ENCODE data around the gene MYBBP1A. TPM values are rescaled to one million over a fixed set of nuclear protein-coding genes. Genes with fewer than 3 reads are reported as not detected.
"Not testable (repeated sequence)": the region's sequence is repeated elsewhere in the genome, so short reads cannot be mapped to it uniquely, and the experiment has no call there.

MYBBP1A gene
- total and polyA plus RNA-seq, 2 donors = 20.7 to 29.8 TPM

DNA sequence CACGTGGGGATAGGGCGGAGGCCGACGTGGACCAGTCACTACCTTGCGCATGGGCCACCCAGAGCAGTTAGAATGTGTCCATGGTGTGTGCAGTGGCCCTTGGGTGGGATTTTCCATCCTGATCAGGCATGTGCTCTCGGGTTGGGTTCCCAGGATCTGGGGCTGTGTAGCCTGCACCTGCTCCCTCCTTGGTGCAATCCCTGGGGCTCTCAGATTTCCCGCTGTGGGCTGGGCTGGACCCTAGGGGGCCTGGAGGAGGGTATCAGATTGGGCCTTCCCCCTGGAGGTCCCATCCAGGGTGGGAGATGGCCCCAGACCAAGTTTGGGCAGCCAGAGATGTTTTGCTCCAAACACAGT lies 30.4 kb upstream of the MYBBP1A start:
- H3K36me3 ChIP-seq (ENCODE audit: insufficient read depth) = no peaks in the 10 kb centered on the region
- no peak for DNase-seq (ENCODE audit: extremely low spot score)
- 78% methylated on average over 7 of the region's 7 CpGs for WGBS
- no peak overlapping the region for H3K27ac ChIP-seq (ENCODE audit: low read depth)
- H3K4me1 ChIP-seq (ENCODE audit: insufficient read depth) = no peaks in the 10 kb centered on the region
- H3K4me3 ChIP-seq (ENCODE audit: low read depth, low read length) = no peak overlapping the region

DNA sequence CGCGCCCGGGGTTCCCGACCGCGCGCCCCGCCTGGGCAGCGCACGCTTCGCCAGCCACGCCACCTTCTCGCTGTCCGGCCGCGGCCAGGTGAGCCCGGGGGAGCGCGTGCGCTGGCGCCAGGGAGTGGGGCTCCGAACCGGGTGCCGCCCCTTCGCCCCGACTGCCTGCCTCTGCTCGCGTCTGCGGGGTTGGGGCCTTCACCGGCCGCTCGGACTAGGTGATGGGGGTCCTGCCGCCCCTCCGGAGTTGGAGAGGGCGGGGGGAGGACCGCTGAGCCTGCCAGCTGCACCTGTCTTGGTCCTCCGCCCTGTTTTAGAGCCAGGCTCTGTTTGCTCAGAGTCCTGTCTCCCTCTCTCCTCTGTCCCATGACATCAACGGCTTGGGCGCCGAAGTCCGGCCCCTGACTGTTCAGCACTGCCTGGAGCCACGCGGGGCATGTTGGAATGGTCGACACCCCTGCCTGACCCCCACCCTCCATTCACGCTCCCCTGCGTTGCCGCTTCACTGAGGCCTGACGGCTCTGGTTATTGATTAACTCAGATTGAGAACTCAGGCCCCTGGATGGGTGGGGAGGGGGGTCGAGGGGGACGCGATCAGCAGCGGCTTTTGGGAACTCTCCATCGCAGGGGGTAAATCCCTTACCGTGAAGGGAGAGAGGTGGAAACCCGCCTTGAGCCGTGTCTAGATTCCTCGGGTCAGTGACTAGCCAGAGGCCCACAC lies 29.9 kb upstream of the MYBBP1A start:
- WGBS = 22% methylated on average over 57 of the region's 57 CpGs
- Histone ChIP-seq H3K27ac (ENCODE audit: low read depth) (no peak overlapping the region), H3K4me1 (ENCODE audit: insufficient read depth) (no peaks in the 10 kb centered on the region), H3K36me3 (ENCODE audit: insufficient read depth) (no peaks in the 10 kb centered on the region), H3K4me3 (ENCODE audit: low read depth, low read length) (peak overlapping the region; percentile 43)
- no peak for DNase-seq (ENCODE audit: extremely low spot score)

DNA sequence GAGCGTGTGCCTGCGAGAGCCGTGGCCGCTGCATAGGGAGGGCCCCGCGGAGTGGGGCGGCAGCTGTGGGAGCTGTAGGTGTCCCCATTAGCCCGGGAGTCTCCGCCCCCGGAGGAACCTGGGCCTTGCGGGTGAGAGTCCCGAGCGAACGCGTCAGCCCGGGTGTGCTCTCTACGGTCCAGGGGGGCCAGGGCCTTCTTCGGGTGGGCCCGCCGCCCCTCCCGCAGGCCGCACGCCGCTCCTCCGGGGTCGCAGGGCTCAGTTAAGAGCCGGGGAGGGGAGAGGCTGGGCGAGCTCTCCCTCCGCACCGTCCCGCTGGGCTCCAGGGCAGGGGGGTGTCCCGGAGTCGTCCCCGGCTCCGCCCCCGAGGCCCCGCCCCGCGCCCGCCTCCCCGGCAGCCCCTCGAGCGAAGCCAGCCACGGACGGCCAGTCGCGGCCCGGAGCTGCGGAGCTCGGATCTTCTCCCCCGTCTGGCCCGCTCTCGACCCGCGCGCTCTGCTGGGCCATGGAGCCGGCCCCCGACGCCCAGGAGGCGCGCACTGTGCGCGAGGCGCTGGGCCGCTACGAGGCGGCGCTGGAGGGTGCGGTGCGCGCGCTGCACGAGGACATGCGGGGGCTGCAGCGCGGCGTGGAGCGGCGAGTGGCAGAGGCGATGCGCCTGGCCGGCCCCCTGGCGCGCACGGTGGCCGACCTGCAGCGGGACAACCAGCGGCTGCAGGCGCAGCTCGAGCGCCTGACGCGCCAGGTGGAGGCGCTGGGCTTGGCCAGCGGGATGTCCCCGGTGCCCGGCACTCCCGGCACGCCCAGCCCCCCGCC lies 29.1 kb upstream of the MYBBP1A start, which contains the start of gene SMTNL2:
Gene SMTNL2, plus strand, starts transcription at position 429 of the 816 bp plus-strand sequence. Its CDS starts 77 bp downstream, at position 506.
- under 1% methylated on average over 100 of the region's 100 CpGs for WGBS
- Histone ChIP-seq H3K4me1 (ENCODE audit: insufficient read depth) (no peaks in the 10 kb centered on the region), H3K4me3 (ENCODE audit: low read depth, low read length) (peak within 1 kb of the TSS; percentile 43), H3K36me3 (ENCODE audit: insufficient read depth) (no peaks in the 10 kb centered on the region), H3K27ac (ENCODE audit: low read depth) (no peak within 1 kb of the TSS)
- DNase-seq (ENCODE audit: extremely low spot score) = no peak

DNA sequence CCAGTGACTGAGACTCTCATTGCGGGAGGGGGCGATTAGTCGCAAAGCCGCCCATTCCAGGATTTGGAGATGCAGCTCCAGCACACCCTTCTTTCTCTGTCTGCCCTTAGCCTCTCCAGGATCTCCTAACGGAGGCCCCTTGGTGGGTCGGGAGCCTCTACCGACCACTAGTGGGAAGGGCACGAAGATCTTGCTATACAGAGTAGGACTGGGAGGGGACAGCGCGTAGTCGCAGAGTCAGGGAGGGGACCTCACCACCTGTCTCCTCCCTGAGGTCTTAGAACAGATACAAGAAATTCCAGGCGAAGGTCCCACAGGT lies 28.6 kb upstream of the MYBBP1A start:
- no peaks in the 10 kb centered on the region for H3K36me3 ChIP-seq (ENCODE audit: insufficient read depth)
- WGBS = 15% methylated on average over 12 of the region's 12 CpGs
- H3K4me3 ChIP-seq (ENCODE audit: low read depth, low read length) = peak overlapping the region; percentile 43
- H3K4me1 ChIP-seq (ENCODE audit: insufficient read depth) = no peaks in the 10 kb centered on the region
- DNase-seq (ENCODE audit: extremely low spot score) = no peak
- no peak overlapping the region for H3K27ac ChIP-seq (ENCODE audit: low read depth)

DNA sequence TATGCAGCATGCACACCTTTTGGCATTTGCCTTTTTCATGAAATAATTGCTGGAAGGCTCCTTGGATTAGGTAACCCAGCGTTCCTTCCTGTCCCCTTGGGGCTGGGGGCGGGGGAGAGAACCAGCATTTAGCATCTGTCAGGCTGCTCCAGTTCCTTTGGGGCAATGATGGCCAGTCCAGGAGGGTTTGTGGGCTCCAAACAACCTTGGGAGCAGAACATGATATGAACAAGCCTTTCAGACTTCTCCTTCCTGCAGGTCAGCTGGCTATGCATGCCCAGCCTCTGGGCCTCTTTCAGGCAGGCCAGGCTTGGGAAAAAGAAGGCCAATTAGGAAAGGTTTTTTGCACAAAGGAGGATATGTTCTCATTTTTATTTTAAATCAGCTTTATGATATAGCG lies 28.0 kb upstream of the MYBBP1A start:
- Histone ChIP-seq H3K36me3 (ENCODE audit: insufficient read depth) (no peaks in the 10 kb centered on the region), H3K4me3 (ENCODE audit: low read depth, low read length) (no peak overlapping the region), H3K27ac (ENCODE audit: low read depth) (no peak overlapping the region), H3K4me1 (ENCODE audit: insufficient read depth) (no peaks in the 10 kb centered on the region)
- WGBS = 87% methylated on average over 3 of the region's 3 CpGs
- no peak for DNase-seq (ENCODE audit: extremely low spot score)

DNA sequence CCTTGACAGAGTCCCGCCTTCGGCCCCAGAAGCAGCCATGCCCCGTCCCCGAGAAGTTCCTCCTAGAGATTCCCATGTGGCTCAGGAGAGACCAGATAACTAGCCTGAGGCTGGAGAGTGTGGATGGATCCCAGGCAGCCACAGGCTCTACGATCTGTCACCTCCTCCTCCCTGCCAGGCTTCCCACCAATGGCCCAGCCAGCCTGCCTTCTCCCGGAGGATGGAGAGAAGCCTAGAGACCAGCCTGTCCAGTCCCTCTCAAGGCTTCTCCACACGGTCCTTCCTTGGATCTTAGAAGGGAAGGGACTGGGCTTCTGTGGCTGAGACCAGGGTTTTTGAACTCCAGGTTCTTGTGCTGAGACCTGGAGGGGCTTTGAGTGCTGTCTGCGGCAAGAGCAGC lies 27.5 kb upstream of the MYBBP1A start:
- DNase-seq (ENCODE audit: extremely low spot score) = no peak
- WGBS = 85% methylated on average over 8 of the region's 8 CpGs
- no peaks in the 10 kb centered on the region for H3K36me3 ChIP-seq (ENCODE audit: insufficient read depth)

DNA sequence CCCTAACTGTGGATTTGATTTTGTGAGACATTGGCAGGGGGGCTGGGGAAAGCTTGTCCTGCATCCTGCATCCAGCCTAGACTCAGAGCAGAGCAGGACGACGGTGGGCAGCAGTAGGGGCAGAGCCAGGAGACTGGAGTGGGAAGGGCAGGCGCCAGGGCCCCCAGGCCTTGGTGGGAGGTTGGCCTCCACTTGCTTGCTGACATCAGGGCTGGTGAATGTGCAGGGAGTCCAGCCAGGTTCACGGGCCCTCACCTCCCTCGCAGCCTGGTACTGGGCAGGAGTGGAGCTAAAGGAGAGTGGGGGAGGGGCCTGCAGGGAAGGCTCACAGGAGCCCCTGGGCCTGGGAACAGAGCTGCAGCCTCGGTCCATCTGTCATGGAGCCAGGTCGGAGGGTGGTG lies 26.9 kb upstream of the MYBBP1A start:
- no peaks in the 10 kb centered on the region for H3K36me3 ChIP-seq (ENCODE audit: insufficient read depth)
- 58% methylated on average over 7 of the region's 7 CpGs for WGBS
- no peak for DNase-seq (ENCODE audit: extremely low spot score)
- H3K27ac ChIP-seq (ENCODE audit: low read depth) = no peak overlapping the region
- no peak overlapping the region for H3K4me3 ChIP-seq (ENCODE audit: low read depth, low read length)
- no peaks in the 10 kb centered on the region for H3K4me1 ChIP-seq (ENCODE audit: insufficient read depth)

More for the DNA sequence above, 27.5 kb upstream of the MYBBP1A start:
- Histone ChIP-seq H3K4me3 (ENCODE audit: low read depth, low read length) (no peak overlapping the region), H3K27ac (ENCODE audit: low read depth) (no peak overlapping the region), H3K4me1 (ENCODE audit: insufficient read depth) (no peaks in the 10 kb centered on the region)

DNA sequence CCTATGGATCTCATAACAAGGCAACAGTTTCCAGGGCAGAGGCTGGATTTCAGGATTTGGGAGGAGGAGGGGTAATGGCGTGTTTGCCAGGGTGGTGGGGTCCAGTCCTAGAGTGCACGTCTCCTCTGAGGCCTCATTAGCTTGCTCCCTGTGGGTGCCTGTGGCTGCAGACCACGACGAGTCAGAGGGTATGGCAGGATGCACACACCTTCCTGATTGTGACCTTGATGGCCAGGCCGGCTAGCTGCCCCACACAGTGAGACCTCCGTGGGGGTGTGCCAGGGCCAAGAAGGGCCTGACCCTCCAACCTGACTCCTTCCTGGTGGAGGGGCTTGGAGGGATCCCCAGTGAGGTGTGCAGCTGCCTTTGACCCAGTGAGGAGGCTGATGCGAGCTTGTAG lies 25.1 kb upstream of the MYBBP1A start:
- Histone ChIP-seq H3K4me3 (ENCODE audit: low read depth, low read length) (no peak overlapping the region), H3K27ac (ENCODE audit: low read depth) (no peak overlapping the region), H3K4me1 (ENCODE audit: insufficient read depth) (no peaks in the 10 kb centered on the region), H3K36me3 (ENCODE audit: insufficient read depth) (no peaks in the 10 kb centered on the region)
- WGBS = 53% methylated on average over 7 of the region's 7 CpGs
- DNase-seq (ENCODE audit: extremely low spot score) = no peak

DNA sequence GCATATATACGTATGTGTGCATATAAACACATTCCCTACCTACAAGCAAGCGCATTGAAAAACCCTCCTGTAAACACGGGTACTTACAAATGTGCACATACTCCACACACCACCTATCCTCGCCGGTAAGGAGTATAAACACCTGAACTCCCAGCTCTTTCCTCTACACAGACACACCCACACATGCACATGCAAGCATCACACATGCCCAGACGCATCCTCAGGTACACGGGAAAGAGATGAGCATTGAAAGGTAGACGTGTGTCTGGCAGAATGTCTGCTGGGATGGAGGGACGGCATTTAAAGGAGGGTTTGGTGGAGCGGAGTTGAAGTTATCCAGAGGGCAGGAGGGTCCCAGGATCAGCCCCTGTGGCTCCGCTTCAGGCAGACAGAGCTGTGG lies 24.5 kb upstream of the MYBBP1A start:
- Histone ChIP-seq H3K4me1 (ENCODE audit: insufficient read depth) (no peaks in the 10 kb centered on the region), H3K4me3 (ENCODE audit: low read depth, low read length) (no peak overlapping the region), H3K27ac (ENCODE audit: low read depth) (no peak overlapping the region), H3K36me3 (ENCODE audit: insufficient read depth) (no peaks in the 10 kb centered on the region)
- no peak for DNase-seq (ENCODE audit: extremely low spot score)
- 76% methylated on average over 11 of the region's 11 CpGs for WGBS

DNA sequence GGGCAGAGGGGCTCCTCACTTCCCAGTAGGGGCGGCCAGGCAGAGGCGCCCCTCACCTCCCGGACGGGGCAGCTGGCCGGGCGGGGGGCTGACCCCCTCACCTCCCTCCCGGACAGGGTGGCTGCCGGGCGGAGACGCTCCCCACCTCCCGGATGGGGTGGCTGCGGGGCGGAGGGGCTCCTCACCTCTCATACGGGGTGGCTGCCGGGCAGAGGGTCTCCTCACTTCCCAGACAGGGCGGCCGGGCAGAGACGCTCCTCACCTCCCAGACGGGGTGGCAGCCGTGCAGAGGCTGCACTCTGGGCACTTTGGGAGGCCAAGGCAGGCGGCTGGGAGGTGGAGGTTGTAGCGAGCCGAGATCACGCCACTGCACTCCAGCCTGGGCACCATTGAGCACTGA lies 23.2 kb upstream of the MYBBP1A start:
- H3K36me3 ChIP-seq (ENCODE audit: insufficient read depth); DNase-seq (ENCODE audit: extremely low spot score); H3K4me3 ChIP-seq (ENCODE audit: low read depth, low read length); H3K27ac ChIP-seq (ENCODE audit: low read depth); H3K4me1 ChIP-seq (ENCODE audit: insufficient read depth): not testable (repeated sequence)
- WGBS = 96% methylated on average over 20 of the region's 24 CpGs

DNA sequence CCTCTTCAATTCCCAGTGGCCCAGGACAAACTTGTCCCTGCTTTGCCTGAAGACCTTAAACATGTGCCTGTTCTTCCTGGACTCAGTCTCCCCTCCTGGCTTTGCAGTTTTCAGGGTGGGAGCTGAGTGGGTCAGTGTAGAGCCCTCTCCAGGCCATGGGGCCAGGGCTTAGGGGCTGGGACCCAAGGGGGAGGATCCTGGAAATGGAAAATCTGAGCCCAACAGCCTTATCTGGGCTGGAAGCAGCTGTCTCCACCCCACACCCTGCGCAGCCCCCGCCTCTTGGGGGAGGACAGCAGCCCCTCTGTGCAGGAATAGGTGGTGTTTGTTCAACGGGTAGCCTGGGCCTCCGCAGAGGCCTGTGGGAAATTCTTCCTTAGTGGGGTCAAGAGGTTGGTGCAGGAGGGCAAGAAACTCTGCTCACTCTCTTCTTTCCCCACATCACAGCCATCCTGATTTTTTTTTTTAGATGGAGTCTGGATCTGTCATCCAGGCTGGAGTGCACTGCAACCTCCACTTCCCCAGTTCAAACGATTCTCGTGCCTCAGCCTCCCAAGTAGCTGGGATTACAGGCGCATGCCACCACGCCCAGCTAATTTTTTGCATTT lies 22.3 kb upstream of the MYBBP1A start:
- WGBS = 77% methylated on average over 8 of the region's 8 CpGs
- Histone ChIP-seq H3K4me1 (ENCODE audit: insufficient read depth) (no peaks in the 10 kb centered on the region), H3K36me3 (ENCODE audit: insufficient read depth) (no peaks in the 10 kb centered on the region), H3K27ac (ENCODE audit: low read depth) (no peak overlapping the region), H3K4me3 (ENCODE audit: low read depth, low read length) (no peak overlapping the region)
- no peak for DNase-seq (ENCODE audit: extremely low spot score)

DNA sequence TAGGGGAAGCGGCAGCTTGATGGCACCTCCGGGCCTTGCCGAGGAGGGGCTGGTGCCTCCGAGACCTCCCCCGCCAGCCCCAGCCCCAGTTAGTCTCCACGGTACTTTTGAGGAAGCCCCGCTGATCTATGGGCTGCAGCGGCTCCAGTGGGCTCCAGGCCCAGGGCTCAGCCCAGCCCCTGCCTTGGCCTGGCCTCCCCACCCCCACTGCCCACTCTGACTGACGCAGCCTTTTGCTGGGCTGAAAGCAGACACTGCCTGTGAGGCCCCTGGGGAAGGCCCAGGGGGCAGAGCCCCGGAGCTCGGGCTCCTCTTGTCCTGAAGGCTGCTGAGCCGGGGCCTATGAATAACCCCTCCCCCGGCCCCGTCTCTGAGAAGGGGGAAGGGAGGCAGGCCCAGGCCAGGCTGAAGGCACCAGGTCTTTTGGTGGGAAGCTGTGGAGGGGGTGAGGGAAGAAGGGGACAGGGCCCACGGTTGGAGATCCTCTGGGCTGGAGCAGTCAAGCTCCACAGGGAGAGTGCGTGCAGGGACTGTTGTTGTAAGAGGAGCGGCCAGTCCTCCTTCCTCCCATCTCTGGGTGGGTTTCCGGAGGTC lies 21.6 kb upstream of the MYBBP1A start:
- Histone ChIP-seq H3K4me1 (ENCODE audit: insufficient read depth) (no peaks in the 10 kb centered on the region), H3K4me3 (ENCODE audit: low read depth, low read length) (no peak overlapping the region), H3K27ac (ENCODE audit: low read depth) (no peak overlapping the region), H3K36me3 (ENCODE audit: insufficient read depth) (no peaks in the 10 kb centered on the region)
- WGBS = 65% methylated on average over 18 of the region's 18 CpGs
- DNase-seq (ENCODE audit: extremely low spot score) = no peak

DNA sequence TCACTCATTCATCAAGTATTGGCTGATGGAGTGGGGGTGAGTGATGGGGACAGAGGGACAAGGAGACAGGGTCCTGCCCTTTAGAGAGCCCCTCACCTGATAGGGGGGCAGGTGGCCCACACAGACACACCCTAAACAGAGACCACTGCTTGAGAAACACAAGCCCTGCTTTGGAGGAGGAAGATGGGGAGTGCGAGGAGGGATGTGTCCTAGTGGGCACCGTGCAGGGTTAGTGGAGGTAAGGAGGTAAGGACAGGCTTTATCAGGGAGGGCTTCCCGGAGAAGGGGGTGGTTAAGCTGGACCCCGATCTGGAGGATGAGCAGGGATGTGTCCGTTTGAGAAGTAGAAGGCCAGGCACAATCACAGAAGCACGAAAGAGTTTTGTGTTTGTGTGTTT lies 21.0 kb upstream of the MYBBP1A start:
- no peaks in the 10 kb centered on the region for H3K36me3 ChIP-seq (ENCODE audit: insufficient read depth)
- H3K4me3 ChIP-seq (ENCODE audit: low read depth, low read length) = no peak overlapping the region
- no peak for DNase-seq (ENCODE audit: extremely low spot score)
- H3K27ac ChIP-seq (ENCODE audit: low read depth) = no peak overlapping the region
- H3K4me1 ChIP-seq (ENCODE audit: insufficient read depth) = no peaks in the 10 kb centered on the region
- 74% methylated on average over 6 of the region's 6 CpGs for WGBS

Measured in urinary bladder (tissue), 4 donors.